Lower leg skin (tissue), 3 donors: Measurements from ENCODE around the gene SPRY4.

Experiments
- POLR2A ChIP-seq, 2 donors: fragments of 450-650 bp; IDR thresholded peaks; one replicate each; pipeline ENCODE4 v1.6.1; 2016 to 2017; ENCODE audit warnings: antibody characterized with exemption in 2 of 2, mild to moderate bottlenecking in 1 of 2, moderate library complexity in 1 of 2
- TF ChIP-seq, protein P1 (sequence below), 3 donors: fragments of 450-650 bp; IDR thresholded peaks; one replicate each; pipeline ENCODE4 v1.5.1; 2016; ENCODE audit warnings: antibody characterized with exemption in 3 of 3, mild to moderate bottlenecking in 3 of 3, moderate library complexity in 2 of 3

DNA sequence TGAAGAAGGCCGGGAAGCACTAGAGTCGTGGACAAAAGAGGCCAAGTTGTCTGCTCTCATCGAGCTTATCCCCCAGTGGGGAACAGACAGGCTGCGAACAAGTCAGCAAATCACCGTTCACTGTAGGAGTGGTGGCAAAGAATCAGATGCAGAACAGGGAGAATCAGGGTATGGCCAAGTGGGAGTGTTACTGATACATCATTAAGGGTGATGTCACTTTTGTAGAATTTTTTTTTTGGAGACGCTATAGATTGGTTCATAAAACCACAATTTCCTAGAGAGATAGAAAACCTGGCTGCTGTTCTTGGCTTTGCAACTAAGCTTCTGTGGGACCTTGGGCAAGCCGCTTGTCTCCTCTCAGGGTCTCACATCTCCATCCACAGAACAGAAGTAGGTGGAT lies 21.3 kb downstream of the SPRY4 start:
- TF ChIP-seq, protein P1, sequence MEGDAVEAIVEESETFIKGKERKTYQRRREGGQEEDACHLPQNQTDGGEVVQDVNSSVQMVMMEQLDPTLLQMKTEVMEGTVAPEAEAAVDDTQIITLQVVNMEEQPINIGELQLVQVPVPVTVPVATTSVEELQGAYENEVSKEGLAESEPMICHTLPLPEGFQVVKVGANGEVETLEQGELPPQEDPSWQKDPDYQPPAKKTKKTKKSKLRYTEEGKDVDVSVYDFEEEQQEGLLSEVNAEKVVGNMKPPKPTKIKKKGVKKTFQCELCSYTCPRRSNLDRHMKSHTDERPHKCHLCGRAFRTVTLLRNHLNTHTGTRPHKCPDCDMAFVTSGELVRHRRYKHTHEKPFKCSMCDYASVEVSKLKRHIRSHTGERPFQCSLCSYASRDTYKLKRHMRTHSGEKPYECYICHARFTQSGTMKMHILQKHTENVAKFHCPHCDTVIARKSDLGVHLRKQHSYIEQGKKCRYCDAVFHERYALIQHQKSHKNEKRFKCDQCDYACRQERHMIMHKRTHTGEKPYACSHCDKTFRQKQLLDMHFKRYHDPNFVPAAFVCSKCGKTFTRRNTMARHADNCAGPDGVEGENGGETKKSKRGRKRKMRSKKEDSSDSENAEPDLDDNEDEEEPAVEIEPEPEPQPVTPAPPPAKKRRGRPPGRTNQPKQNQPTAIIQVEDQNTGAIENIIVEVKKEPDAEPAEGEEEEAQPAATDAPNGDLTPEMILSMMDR (IDR thresholded peaks at IDR 0.05) = no peak
- no peak for TF ChIP-seq POLR2A (IDR thresholded peaks at IDR 0.05)
